HG02623 (cell line): ENCODE data around the gene ZFYVE9.
"Not testable (repeated sequence)": the region's sequence is repeated elsewhere in the genome, so short reads cannot be mapped to it uniquely, and the experiment has no call there.

Experiments
- ATAC-seq: cut with Tn5 transposase; IDR thresholded peaks from one replicate; pipeline ENCODE4 v1.9.1; 2021; ENCODE audit warnings: moderate library complexity; ENCODE audit not compliant: unreplicated experiment

The ZFYVE9 gene

GRCh38 chr1:52368383-52369172, 226.7 kb downstream of the ZFYVE9 start:
- no peak for ATAC-seq

DNA sequence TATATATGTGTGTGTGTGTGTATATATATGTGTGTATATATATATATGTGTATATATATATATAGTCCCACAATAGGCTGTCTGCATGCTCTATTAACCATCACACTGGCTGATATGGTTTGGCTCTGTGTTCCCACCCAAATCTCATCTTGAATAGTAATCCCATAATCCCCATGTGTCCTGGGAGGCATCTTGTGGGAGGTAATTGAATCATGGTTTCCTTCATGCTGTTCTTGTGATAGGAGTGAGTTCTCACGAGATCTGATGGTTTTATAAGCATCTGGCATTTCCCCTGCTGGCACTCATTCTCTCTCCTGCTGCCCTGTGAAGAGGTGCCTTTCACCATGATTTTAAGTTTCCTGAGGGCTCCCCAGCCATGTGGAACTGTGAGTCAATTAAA, 228.0 kb downstream of the ZFYVE9 start:
- ATAC-seq, result not testable (repeated sequence)

- ATAC-seq, result no peak
Observed at GRCh38 chr1:52385376-52385775, 243.5 kb downstream of the ZFYVE9 start.

DNA sequence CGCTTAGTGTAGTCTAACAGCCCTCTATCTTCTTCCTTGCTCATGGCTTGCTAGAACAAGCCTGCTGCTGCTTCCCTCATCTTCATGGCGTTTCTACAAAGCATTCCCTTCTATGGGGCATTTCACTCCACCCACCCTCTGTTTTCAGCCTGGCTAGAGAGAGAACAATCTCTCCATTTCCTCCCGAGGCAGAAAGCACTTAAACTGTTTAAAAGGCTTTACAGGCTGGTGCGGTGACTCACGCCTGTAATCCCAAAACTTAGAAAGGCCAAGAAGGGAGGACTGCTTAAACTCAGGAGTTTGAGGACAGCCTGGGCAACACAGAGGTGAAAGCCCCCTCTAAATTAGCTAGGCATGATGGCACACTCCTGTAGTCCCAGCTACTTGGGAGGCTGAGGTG, 244.6 kb downstream of the ZFYVE9 start:
- no peak for ATAC-seq

- no peak for ATAC-seq
Observed at GRCh38 chr1:52393174-52393573, 251.3 kb downstream of the ZFYVE9 start.
